Smooth muscle cell (in vitro differentiated cells): Measurements from ENCODE around the gene TAGLN. TPM values are rescaled to one million over a fixed set of nuclear protein-coding genes. Genes with fewer than 3 reads are reported as not detected.
A peak's percentile ranks its signal among the peaks of the same experiment; 100 is the strongest.

Experiments used
- DNase-seq: peaks from one replicate; lab custom pipeline; 2025; ENCODE audit not compliant: unreplicated experiment; lab: John Stamatoyannopoulos, UW
- H2AFZ ChIP-seq: fragments of 200-600 bp; sonication (generic); 2 replicates; pipeline ENCODE4 v1.6.0; 2016; ENCODE audit warnings: antibody characterized with exemption, low read depth, mild to moderate bottlenecking
- H3F3A ChIP-seq: fragments of 200-600 bp; sonication (generic); 2 replicates; pipeline ENCODE4 v1.6.0; 2017; ENCODE audit warnings: antibody characterized with exemption, low read depth
- H3K27ac ChIP-seq: fragments of 200-600 bp; sonication (generic); 2 replicates; pipeline ENCODE4 v1.5.1; 2016; ENCODE audit warnings: low read depth, mild to moderate bottlenecking
- H3K27me3 ChIP-seq: fragments of 200-600 bp; sonication (generic); 2 replicates; pipeline ENCODE4 v1.6.1; 2016; ENCODE audit warnings: low read depth, mild to moderate bottlenecking
- H3K36me3 ChIP-seq: fragments of 200-600 bp; sonication (generic); 2 replicates; pipeline ENCODE4 v1.5.1; 2016; ENCODE audit warnings: low read depth
- H3K4me1 ChIP-seq: fragments of 200-600 bp; sonication (generic); 2 replicates; pipeline ENCODE4 v1.5.1; 2016; ENCODE audit warnings: low read depth
- H3K4me2 ChIP-seq: fragments of 200-600 bp; sonication (generic); 2 replicates; pipeline ENCODE4 v1.6.0; 2016; ENCODE audit warnings: mild to moderate bottlenecking
- H3K4me3 ChIP-seq: fragments of 200-600 bp; sonication (generic); 2 replicates; pipeline ENCODE4 v1.5.1; 2016; ENCODE audit warnings: mild to moderate bottlenecking
- H3K79me2 ChIP-seq: fragments of 200-600 bp; sonication (generic); 2 replicates; pipeline ENCODE4 v1.6.0; 2016; ENCODE audit warnings: low read depth, mild to moderate bottlenecking
- H3K9ac ChIP-seq: fragments of 200-600 bp; sonication (generic); 2 replicates; pipeline ENCODE4 v1.6.0; 2016; ENCODE audit warnings: low read depth
- H3K9me3 ChIP-seq: fragments of 200-600 bp; sonication (generic); replicated peaks from 2 replicates; pipeline ENCODE4 v1.5.1; 2016; ENCODE audit warnings: low read depth
- H4K20me1 ChIP-seq: fragments of 200-600 bp; sonication (generic); 2 replicates; pipeline ENCODE4 v1.6.0; 2016; ENCODE audit warnings: low read depth
- CTCF ChIP-seq: fragments of 200-600 bp; sonication (generic); IDR thresholded peaks from 2 replicates; pipeline ENCODE4 v1.5.1; 2017; ENCODE audit warnings: borderline replicate concordance, mild to moderate bottlenecking, antibody characterized with exemption; ENCODE audit not compliant: insufficient read depth, poor library complexity, severe bottlenecking
- WGBS: methylation state at CpG from one replicate; pipeline ENCODE4 v1.1.7; 2016; ENCODE audit warnings: low lambda C conversion rate; 5-methylcytosine and 5-hydroxymethylcytosine counted together
- polyA plus RNA-seq: library from polyadenylated mRNA; unstranded; fragments of >200 nt; fragmentation: Nextera tagmentation; extraction: Ambion mirVana; gene quantifications from 2 replicates; pipeline ENCODE4 v1.2.1, GENCODE V29; 2016
- total RNA-seq: library from RNA; depleted of rRNA; stranded (reverse); fragments of >200 nt; gene quantifications from 2 replicates; pipeline ENCODE4 v1.2.3, GENCODE V29; 2014

Gene TAGLN
- total and polyA plus RNA-seq, 2 experiments from 2014 or later, result 1,972 to 2,250 TPM

- H3F3A ChIP-seq, result peaks cover 51% of the 10 kb centered on the region
- peaks cover 50% of the 10 kb centered on the region for H3K79me2 ChIP-seq
- no peak for DNase-seq
- H3K4me1 ChIP-seq, result peaks cover 29% of the 10 kb centered on the region
- H3K36me3 ChIP-seq, result no peaks in the 10 kb centered on the region
- H3K27me3 ChIP-seq, result no peaks in the 10 kb centered on the region
- TF ChIP-seq CTCF, result no peak
- peaks cover 59% of the 10 kb centered on the region for H4K20me1 ChIP-seq
- no peaks in the 10 kb centered on the region for H3K9me3 ChIP-seq
- peak overlapping the region; percentile 85 for H3K4me2 ChIP-seq
- H2AFZ ChIP-seq, result no peak overlapping the region
- H3K27ac ChIP-seq, result peak overlapping the region; percentile 79
- H3K4me3 ChIP-seq, result peak overlapping the region; percentile 49
- H3K9ac ChIP-seq, result peak overlapping the region; percentile 46
- whole genome bisulfite sequencing, result 75% methylated on average over 7 of the region's 7 CpGs
Observed at GRCh38 chr11:117202386-117203068, 3.4 kb downstream of the TAGLN start.

GRCh38 chr11:117203069-117203407 is 3.9 kb downstream of the TAGLN start:
- Histone ChIP-seq H3K79me2 (peaks cover 50% of the 10 kb centered on the region), H3K36me3 (no peaks in the 10 kb centered on the region), H3K4me2 (peak overlapping the region; percentile 85), H3F3A (peaks cover 46% of the 10 kb centered on the region), H4K20me1 (peaks cover 59% of the 10 kb centered on the region), H3K27me3 (no peaks in the 10 kb centered on the region), H3K4me1 (peaks cover 26% of the 10 kb centered on the region), H3K9me3 (no peaks in the 10 kb centered on the region), H3K27ac (peak overlapping the region; percentile 79), H2AFZ (no peak overlapping the region), H3K4me3 (no peak overlapping the region), H3K9ac (no peak overlapping the region)
- WGBS, result 93% methylated on average over 10 of the region's 10 CpGs
- no peak for TF ChIP-seq CTCF
- no peak for DNase-seq

- no peak for DNase-seq
- Histone ChIP-seq H3K27ac (peak overlapping the region; percentile 79), H3K4me1 (peaks cover 18% of the 10 kb centered on the region), H3K79me2 (peaks cover 42% of the 10 kb centered on the region), H3K9ac (no peak overlapping the region), H2AFZ (no peak overlapping the region), H3K4me2 (no peak overlapping the region), H3F3A (peaks cover 46% of the 10 kb centered on the region), H3K4me3 (no peak overlapping the region), H3K27me3 (no peaks in the 10 kb centered on the region), H4K20me1 (peaks cover 59% of the 10 kb centered on the region), H3K9me3 (no peaks in the 10 kb centered on the region), H3K36me3 (no peaks in the 10 kb centered on the region)
- no peak for TF ChIP-seq CTCF
- 91% methylated on average over 17 of the region's 17 CpGs for WGBS
Observed at GRCh38 chr11:117204283-117205080, 5.3 kb downstream of the TAGLN start.
